Measurements from ENCODE around the gene LSM6. TPM values are rescaled to one million over a fixed set of nuclear protein-coding genes. Genes with fewer than 3 reads are reported as not detected.

The LSM6 gene
- total RNA-seq, 1 donor from 2014 or later: 36.4 TPM

DNA sequence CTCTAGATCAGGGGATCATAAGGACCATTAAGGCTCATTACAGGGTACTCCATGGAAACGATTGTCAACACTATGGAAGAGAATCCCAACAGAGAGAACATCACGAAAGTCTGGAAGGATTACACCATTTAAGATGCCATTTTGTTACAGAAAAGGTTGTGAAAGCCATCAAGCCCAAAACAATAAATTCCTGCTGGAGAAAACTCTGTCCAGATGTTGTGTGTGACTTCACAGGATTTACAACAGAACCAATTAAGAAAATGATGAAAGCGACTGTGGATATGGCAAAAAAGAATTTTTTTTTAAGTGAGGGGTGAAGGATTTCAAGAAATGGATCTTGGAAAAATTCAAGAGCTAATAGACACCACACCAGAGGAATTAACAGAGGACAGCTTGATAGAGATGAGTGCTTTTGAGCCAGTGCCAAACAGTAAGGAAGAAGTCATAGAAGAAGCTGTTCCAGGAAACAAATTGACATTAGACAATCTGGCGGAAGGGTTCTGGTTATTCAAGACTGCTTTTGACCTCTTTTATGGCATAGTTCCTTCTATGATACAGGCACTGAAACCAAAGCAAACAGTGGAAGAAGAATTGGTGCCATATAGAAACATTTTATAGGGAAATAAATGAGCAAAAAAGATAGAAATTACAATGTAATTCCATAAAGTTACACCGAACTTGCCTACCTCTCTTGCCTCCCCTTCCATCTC is 17.3 kb upstream of the LSM6 start:
- H3K36me3 ChIP-seq: no peaks in the 10 kb centered on the region
- TF ChIP-seq, protein P1, sequence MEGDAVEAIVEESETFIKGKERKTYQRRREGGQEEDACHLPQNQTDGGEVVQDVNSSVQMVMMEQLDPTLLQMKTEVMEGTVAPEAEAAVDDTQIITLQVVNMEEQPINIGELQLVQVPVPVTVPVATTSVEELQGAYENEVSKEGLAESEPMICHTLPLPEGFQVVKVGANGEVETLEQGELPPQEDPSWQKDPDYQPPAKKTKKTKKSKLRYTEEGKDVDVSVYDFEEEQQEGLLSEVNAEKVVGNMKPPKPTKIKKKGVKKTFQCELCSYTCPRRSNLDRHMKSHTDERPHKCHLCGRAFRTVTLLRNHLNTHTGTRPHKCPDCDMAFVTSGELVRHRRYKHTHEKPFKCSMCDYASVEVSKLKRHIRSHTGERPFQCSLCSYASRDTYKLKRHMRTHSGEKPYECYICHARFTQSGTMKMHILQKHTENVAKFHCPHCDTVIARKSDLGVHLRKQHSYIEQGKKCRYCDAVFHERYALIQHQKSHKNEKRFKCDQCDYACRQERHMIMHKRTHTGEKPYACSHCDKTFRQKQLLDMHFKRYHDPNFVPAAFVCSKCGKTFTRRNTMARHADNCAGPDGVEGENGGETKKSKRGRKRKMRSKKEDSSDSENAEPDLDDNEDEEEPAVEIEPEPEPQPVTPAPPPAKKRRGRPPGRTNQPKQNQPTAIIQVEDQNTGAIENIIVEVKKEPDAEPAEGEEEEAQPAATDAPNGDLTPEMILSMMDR (IDR thresholded peaks at IDR 0.05): no peak
- no peak overlapping the region for H3K27ac ChIP-seq
- H3K4me3 ChIP-seq: no peak overlapping the region
- intact Hi-C loops (cut with DNase I): no loop called here
- ATAC-seq (no peak), DNase-seq (no peak)
- no peaks in the 10 kb centered on the region for H3K4me1 ChIP-seq
- peaks cover 3% of the 10 kb centered on the region for H3K9me3 ChIP-seq
- H3K27me3 ChIP-seq (ENCODE audit: low read depth): no peaks in the 10 kb centered on the region

DNA sequence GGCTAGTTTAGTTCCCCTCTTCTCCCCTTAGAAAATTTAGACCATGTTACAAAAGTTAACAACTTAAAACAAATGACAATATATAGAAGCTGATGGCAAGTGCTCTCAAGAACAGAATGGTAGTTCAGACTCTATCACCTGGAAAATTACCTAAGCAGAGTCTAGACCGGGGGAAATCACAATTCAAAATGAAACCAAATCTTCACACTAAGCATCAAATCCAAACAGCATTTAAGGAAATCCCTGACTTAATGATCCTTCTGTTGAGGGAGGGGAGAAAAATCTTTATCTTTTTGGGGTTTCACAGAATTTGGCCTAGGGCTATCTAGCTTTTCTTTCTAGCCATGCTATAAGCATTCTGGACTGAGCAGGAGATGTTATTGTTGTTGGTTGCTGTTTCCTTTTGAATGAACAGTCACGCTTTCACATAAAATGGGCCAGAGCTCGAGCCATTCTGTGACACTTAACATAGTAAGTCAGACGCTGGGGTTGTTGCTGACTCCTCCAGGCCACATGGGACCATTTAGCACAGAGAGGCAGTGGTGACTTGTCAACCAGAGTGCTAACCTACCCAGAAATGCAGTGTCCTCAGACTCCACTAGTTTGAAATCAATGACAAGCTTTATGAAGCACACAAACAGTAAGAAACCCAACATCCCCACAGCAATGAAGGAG is 16.0 kb upstream of the LSM6 start:
- no peaks in the 10 kb centered on the region for H3K36me3 ChIP-seq
- TF ChIP-seq, protein P1 (IDR thresholded peaks at IDR 0.05): no peak
- no peaks in the 10 kb centered on the region for H3K4me1 ChIP-seq
- H3K9me3 ChIP-seq: peaks cover 3% of the 10 kb centered on the region
- ATAC-seq: no peak
- no peaks in the 10 kb centered on the region for H3K27me3 ChIP-seq (ENCODE audit: low read depth)
- no peak overlapping the region for H3K27ac ChIP-seq
- H3K4me3 ChIP-seq: no peak overlapping the region
- intact Hi-C loops (cut with DNase I): no loop called here
- DNase-seq: no peak

DNA sequence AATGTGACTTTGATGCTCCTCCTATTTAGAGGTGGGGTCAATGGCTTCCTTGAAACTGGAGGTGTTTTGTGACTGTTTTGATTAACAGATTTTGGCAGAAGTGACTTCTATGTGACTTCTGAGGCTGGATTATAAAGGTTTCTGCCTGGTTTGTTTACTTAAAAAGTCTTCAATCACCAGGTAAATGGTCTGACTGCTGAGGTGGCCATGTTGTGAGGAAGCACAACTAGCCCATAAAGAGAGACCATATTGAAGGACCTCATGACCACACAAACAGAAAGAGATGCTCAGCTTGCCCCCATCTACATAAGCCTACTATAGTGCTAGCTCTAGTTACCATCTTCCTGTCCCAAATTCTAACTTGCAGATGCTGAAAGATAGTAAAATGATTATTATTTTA is 14.3 kb upstream of the LSM6 start:
- peaks cover 3% of the 10 kb centered on the region for H3K9me3 ChIP-seq
- no peaks in the 10 kb centered on the region for H3K36me3 ChIP-seq
- no peak overlapping the region for H3K27ac ChIP-seq
- H3K4me3 ChIP-seq: no peak overlapping the region
- DNase-seq (no peak), ATAC-seq (no peak)
- TF ChIP-seq, protein P1 (IDR thresholded peaks at IDR 0.05): no peak
- intact Hi-C loops (cut with DNase I): no loop called here
- no peaks in the 10 kb centered on the region for H3K27me3 ChIP-seq (ENCODE audit: low read depth)
- H3K4me1 ChIP-seq: no peaks in the 10 kb centered on the region

DNA sequence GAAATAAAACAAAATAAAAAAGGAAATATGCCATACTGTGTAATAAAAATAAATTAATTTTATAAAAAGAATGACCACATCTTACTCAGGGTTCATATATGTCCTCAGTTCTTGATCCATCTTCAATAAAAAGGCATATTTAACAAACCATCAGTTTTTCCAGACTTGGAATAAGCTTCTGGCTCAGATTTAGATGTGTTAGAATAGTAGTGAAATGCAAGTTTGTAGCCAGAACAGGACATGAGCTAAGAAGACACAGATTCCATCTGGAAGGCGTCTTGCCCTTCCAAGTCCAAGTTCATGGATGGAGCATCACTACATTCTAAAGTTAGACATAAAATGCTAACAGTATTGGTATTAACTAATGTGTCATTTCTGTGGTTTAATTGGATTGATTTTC is 10.3 kb upstream of the LSM6 start:
- DNase-seq (no peak), ATAC-seq (no peak)
- intact Hi-C loops (cut with DNase I): no loop called here
- TF ChIP-seq, protein P1 (IDR thresholded peaks at IDR 0.05): no peak
- Histone ChIP-seq H3K27ac (no peak overlapping the region), H3K4me3 (no peak overlapping the region), H3K27me3 (ENCODE audit: low read depth) (no peaks in the 10 kb centered on the region), H3K9me3 (peaks cover 3% of the 10 kb centered on the region), H3K4me1 (no peaks in the 10 kb centered on the region), H3K36me3 (no peaks in the 10 kb centered on the region)

DNA sequence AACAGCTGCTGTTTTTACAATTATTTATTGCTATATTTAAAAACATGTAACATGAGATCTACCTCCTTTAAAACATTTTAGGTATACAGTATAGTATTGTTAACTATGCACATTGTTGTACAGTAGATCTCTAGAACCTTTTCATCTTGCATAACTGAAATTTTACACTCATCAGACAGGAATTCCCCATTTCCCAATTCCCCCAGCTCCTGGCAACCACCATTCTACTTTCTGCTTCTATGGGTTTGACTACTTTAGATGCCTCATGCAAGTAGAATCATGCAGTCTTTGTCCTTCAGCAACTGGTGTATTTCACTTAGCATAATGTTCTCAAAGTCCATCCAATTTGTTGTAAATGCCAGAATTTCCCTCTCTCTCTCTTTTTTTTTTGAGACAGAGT is 9.7 kb upstream of the LSM6 start:
- Histone ChIP-seq H3K4me1 (no peaks in the 10 kb centered on the region), H3K27me3 (ENCODE audit: low read depth) (no peaks in the 10 kb centered on the region), H3K9me3 (peaks cover 3% of the 10 kb centered on the region), H3K27ac (no peak overlapping the region), H3K4me3 (no peak overlapping the region), H3K36me3 (no peaks in the 10 kb centered on the region)
- ATAC-seq: no peak
- intact Hi-C loops (cut with DNase I): no loop called here
- TF ChIP-seq, protein P1 (IDR thresholded peaks at IDR 0.05): no peak
- no peak for DNase-seq
